ENCODE measurements around the gene XYLT1. TPM values are rescaled to one million over a fixed set of nuclear protein-coding genes. Genes with fewer than 3 reads are reported as not detected.

The XYLT1 gene
- total RNA-seq, 2 donors from 2014 or later, result 6.0 to 15.2 TPM

DNA sequence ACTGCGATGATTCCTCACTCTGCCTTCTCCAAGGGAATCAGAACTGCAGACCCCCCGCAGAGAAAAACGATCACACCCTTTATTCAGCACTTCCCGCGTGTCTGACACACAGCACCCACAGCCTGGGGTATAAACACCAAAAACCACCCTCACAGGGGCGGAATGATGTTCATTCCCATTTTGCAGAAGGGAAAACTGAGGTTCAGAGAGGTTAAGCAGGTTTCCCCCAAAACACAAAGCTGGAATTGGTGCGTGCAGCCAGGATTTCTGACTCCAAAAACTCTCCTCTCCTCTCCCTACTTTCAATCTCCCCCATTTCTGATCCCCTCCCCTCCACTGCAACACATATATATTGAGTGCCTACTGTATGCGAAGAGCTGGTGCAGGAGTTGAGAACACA lies 55.8 kb downstream of the XYLT1 start:
- no peak overlapping the region for H3K27ac ChIP-seq

DNA sequence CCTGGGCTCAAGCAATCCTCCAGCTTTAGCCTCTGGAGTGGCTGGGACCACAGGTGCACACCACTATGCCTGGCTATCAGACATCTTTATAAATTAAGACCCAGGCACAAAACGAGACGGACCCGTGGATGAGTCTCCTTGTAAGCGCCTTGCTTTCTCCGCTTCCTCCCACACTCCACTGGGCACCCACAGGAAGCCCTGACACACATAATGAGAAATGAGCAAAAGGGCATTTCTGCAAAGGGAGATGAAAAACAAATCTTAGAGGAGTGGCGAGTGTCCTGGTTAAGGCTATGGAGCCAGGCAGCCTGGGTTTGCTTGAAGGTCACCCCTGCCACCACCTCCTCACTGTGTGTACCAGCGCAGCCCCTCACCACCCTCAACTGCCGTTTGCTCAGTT lies 56.3 kb downstream of the XYLT1 start:
- Histone ChIP-seq H3K4me1 (peaks cover 23% of the 10 kb centered on the region), H3K4me3 (no peak overlapping the region), H3K27me3 (no peaks in the 10 kb centered on the region), H3K36me3 (replicated peaks in 1 of 2; ENCODE audit: insufficient read depth in 1 of 2, low read depth in 2 of 2) (no peaks in the 10 kb centered on the region), H3K9me3 (no peaks in the 10 kb centered on the region), H3K27ac (no peak overlapping the region)
- DNase-seq (no peak), ATAC-seq (no peak)
- intact Hi-C loops (cut with DNase I), result loop anchor here (10.0 kb wide), 1 partner anchor 50 kb away; no protein-coding TSS in a partner anchor
- TF ChIP-seq POLR2A (IDR thresholded peaks at IDR 0.05), result no peak
- TF ChIP-seq, protein P1, sequence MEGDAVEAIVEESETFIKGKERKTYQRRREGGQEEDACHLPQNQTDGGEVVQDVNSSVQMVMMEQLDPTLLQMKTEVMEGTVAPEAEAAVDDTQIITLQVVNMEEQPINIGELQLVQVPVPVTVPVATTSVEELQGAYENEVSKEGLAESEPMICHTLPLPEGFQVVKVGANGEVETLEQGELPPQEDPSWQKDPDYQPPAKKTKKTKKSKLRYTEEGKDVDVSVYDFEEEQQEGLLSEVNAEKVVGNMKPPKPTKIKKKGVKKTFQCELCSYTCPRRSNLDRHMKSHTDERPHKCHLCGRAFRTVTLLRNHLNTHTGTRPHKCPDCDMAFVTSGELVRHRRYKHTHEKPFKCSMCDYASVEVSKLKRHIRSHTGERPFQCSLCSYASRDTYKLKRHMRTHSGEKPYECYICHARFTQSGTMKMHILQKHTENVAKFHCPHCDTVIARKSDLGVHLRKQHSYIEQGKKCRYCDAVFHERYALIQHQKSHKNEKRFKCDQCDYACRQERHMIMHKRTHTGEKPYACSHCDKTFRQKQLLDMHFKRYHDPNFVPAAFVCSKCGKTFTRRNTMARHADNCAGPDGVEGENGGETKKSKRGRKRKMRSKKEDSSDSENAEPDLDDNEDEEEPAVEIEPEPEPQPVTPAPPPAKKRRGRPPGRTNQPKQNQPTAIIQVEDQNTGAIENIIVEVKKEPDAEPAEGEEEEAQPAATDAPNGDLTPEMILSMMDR (IDR thresholded peaks at IDR 0.05), result no peak
- WGBS, 2 donors, result 73 to 84% methylated on average over 8 of the region's 8 CpGs

More for the DNA sequence above, 55.8 kb downstream of the XYLT1 start:
- Histone ChIP-seq H3K27me3 (no peaks in the 10 kb centered on the region), H3K4me1 (peaks cover 23% of the 10 kb centered on the region), H3K36me3 (replicated peaks in 1 of 2; ENCODE audit: insufficient read depth in 1 of 2, low read depth in 2 of 2) (no peaks in the 10 kb centered on the region), H3K4me3 (no peak overlapping the region), H3K9me3 (no peaks in the 10 kb centered on the region)
- intact Hi-C loops (cut with DNase I), result loop anchor here (10.0 kb wide), 1 partner anchor 50 kb away; no protein-coding TSS in a partner anchor
- TF ChIP-seq, protein P1 (IDR thresholded peaks at IDR 0.05), result no peak
- TF ChIP-seq POLR2A (IDR thresholded peaks at IDR 0.05), result no peak
- DNase-seq, result no peak
- 88 to 93% methylated on average over 8 of the region's 8 CpGs for WGBS, 2 donors
- ATAC-seq, result no peak

DNA sequence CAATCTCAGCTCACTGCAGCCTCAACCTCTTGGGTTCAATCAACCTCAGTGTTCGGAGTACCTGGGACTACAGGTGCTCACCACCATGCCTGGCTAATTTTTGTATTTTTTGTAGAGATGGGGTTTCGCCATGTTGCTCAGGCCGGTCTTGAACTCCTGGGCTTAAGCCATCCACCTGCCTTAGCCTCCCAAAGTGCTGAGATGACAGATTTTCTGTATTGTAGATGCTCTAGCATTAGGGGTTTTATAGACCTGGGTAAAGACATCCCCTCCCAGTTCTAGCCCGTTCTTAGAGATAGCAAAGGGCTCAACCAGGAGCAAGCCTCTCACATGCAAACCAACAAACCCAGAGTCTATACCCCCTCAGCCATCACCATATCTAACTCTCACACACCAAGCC lies 57.3 kb downstream of the XYLT1 start:
- Histone ChIP-seq H3K27ac (no peak overlapping the region), H3K27me3 (no peaks in the 10 kb centered on the region), H3K4me3 (no peak overlapping the region), H3K4me1 (peaks cover 23% of the 10 kb centered on the region), H3K9me3 (no peaks in the 10 kb centered on the region), H3K36me3 (replicated peaks in 1 of 2; ENCODE audit: insufficient read depth in 1 of 2, low read depth in 2 of 2) (no peaks in the 10 kb centered on the region)
- 99 to 100% methylated on average over 4 of the region's 4 CpGs for WGBS, 2 donors
- no peak for TF ChIP-seq POLR2A (IDR thresholded peaks at IDR 0.05)
- TF ChIP-seq, protein P1 (IDR thresholded peaks at IDR 0.05), result no peak
- DNase-seq (no peak), ATAC-seq (no peak)
- intact Hi-C loops (cut with DNase I), result loop anchor here (10.0 kb wide), 1 partner anchor 51 kb away; no protein-coding TSS in a partner anchor

DNA sequence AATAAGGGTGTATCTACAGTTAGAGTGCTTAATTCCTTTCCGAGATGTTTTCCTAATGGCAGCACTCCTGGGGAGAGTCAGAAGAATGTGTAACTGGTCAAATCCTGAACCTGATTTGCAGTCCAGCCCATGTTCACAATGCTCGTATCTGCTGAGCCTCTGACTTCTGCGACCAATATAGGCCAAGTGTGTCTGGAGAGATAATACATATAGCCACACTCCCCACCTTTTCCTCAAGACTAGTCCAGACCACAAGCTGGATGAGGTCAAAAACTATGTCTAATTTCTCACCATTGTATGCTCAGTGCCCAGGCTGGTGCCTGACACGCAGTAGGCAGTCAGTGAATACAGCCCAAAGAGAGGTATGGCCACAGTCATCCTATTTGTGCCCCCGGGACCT lies 58.0 kb downstream of the XYLT1 start:
- ATAC-seq (no peak), DNase-seq (no peak)
- Histone ChIP-seq H3K4me3 (no peak overlapping the region), H3K9me3 (no peaks in the 10 kb centered on the region), H3K27ac (peak overlapping the region in 2 of 4 donors; percentile 10 to 16), H3K4me1 (peaks cover 23% of the 10 kb centered on the region), H3K27me3 (no peaks in the 10 kb centered on the region), H3K36me3 (replicated peaks in 1 of 2; ENCODE audit: insufficient read depth in 1 of 2, low read depth in 2 of 2) (no peaks in the 10 kb centered on the region)
- TF ChIP-seq, protein P1 (IDR thresholded peaks at IDR 0.05), result no peak
- no peak for TF ChIP-seq POLR2A (IDR thresholded peaks at IDR 0.05)
- intact Hi-C loops (cut with DNase I), result loop anchor here (10.0 kb wide), 1 partner anchor 52 kb away; no protein-coding TSS in a partner anchor
- 92 to 100% methylated on average over 5 of the region's 5 CpGs for WGBS, 2 donors

DNA sequence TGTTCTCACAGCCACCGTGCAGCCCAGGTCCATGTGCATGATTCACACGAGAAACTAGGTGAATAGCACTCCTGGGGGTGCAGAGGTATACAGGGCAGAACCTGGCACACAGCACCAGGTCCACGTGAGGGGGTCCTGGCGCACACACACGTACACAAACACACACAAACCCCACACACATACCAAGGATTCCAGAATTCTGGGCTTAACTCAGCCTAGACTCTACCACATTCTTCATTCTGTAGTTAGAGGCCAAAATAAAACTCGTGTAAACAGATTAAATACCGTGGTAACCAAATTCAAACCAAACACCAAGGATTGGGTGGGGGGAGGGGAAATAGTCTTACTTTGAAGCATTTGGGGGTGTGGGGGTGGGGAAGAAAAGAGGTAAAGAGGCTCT lies 58.5 kb downstream of the XYLT1 start:
- peak overlapping the region in 3 of 4 donors; percentile 10 to 30 (median 28) for H3K27ac ChIP-seq
- no peaks in the 10 kb centered on the region for H3K9me3 ChIP-seq
- DNase-seq (peak in 3 of 4 donors; percentile 25 to 34 (median 27)), ATAC-seq (peak; percentile 52)
- H3K27me3 ChIP-seq, result no peaks in the 10 kb centered on the region
- intact Hi-C loops (cut with DNase I), result loop anchor here (10.0 kb wide), 1 partner anchor 53 kb away; no protein-coding TSS in a partner anchor
- H3K4me1 ChIP-seq, result peaks cover 21% of the 10 kb centered on the region
- no peaks in the 10 kb centered on the region for H3K36me3 ChIP-seq (replicated peaks in 1 of 2; ENCODE audit: insufficient read depth in 1 of 2, low read depth in 2 of 2)
- 54 to 71% methylated on average over 6 to 7 of the region's 7 CpGs for WGBS, 2 donors
- no peak overlapping the region for H3K4me3 ChIP-seq
- TF ChIP-seq, protein P1 (IDR thresholded peaks at IDR 0.05), result no peak
- TF ChIP-seq POLR2A (IDR thresholded peaks at IDR 0.05), result no peak
